GM08714 (cell line): ENCODE measurements around the gene CDH23.

ENCODE experiments used
- H3K4me3 ChIP-seq: fragments of 200-500 bp; sonication (Bioruptor generic); 2 replicates; pipeline ENCODE4 v1.5.1; 2014; ENCODE audit warnings: mild to moderate bottlenecking, low read length, inconsistent platforms
- ZNF274 ChIP-seq: IDR thresholded peaks from 2 replicates; pipeline ENCODE4 v1.6.1; 2012; ENCODE audit warnings: mild to moderate bottlenecking, low read depth, low read length

Gene CDH23

GRCh38 chr10:71806704-71807556 is 410.2 kb downstream of the CDH23 start:
- no peak for TF ChIP-seq ZNF274
- H3K4me3 ChIP-seq = no peak overlapping the region

- TF ChIP-seq ZNF274 = no peak
- H3K4me3 ChIP-seq = no peak overlapping the region
These were observed 411.1 kb downstream of the CDH23 start for GRCh38 chr10:71807557-71808510.

GRCh38 chr10:71809628-71810027 is 412.9 kb downstream of the CDH23 start:
- no peak for TF ChIP-seq ZNF274
- H3K4me3 ChIP-seq = no peak overlapping the region

- TF ChIP-seq ZNF274 = no peak
- no peak overlapping the region for H3K4me3 ChIP-seq
These were observed 413.5 kb downstream of the CDH23 start for GRCh38 chr10:71810048-71810750.

- TF ChIP-seq ZNF274 = no peak
- no peak overlapping the region for H3K4me3 ChIP-seq
These were observed 414.6 kb downstream of the CDH23 start for GRCh38 chr10:71811351-71811750.

GRCh38 chr10:71812016-71812912 is 415.5 kb downstream of the CDH23 start:
- H3K4me3 ChIP-seq = no peak overlapping the region
- no peak for TF ChIP-seq ZNF274

- TF ChIP-seq ZNF274 = no peak
- H3K4me3 ChIP-seq = no peak overlapping the region
These were observed 416.3 kb downstream of the CDH23 start for GRCh38 chr10:71812913-71813590.

GRCh38 chr10:71814922-71815411 is 418.2 kb downstream of the CDH23 start:
- no peak for TF ChIP-seq ZNF274
- no peak overlapping the region for H3K4me3 ChIP-seq

- no peak for TF ChIP-seq ZNF274
- no peak overlapping the region for H3K4me3 ChIP-seq
These were observed 418.9 kb downstream of the CDH23 start for GRCh38 chr10:71815515-71816130.

- no peak for TF ChIP-seq ZNF274
- H3K4me3 ChIP-seq = no peak overlapping the region
These were observed 419.7 kb downstream of the CDH23 start for GRCh38 chr10:71816421-71816851.

- TF ChIP-seq ZNF274 = no peak
These were observed 420.4 kb downstream of the CDH23 start for GRCh38 chr10:71816936-71817618.

More at GRCh38 chr10:71816936-71817618, 420.4 kb downstream of the CDH23 start:
- H3K4me3 ChIP-seq = no peak overlapping the region
